ENCODE results near the gene LRRIQ1.

- TF ChIP-seq CTCF (conservative IDR thresholded peaks at IDR 0.05; ENCODE audit: low read depth, low read length), result no peak
- no peak for TF ChIP-seq EZH2 (IDR thresholded peaks at IDR 0.05; ENCODE audit: borderline replicate concordance, low read depth, low read length, poor library complexity, severe bottlenecking)
Measured at GRCh38 chr12:85058339-85058738, 22.2 kb downstream of the LRRIQ1 start.
